ENCODE results near the gene TEX47.

The TEX47 gene

GRCh38 chr7:88795553-88795952 lies at the start of gene TEX47:
Gene TEX47, minus strand, starts transcription at chr7:88795737. Its CDS starts 795 bp downstream, at chr7:88794942.
- Histone ChIP-seq H3K4me3 (ENCODE audit: low read depth, low read length) (no peak within 1 kb of the TSS), H3K9ac (ENCODE audit: low read depth, low read length) (no peak within 1 kb of the TSS), H3K27me3 (ENCODE audit: control insufficient read depth, insufficient read depth, low read length) (no peaks in the 10 kb centered on the region), H3K9me3 (ENCODE audit: control insufficient read depth, insufficient read depth, low read length) (no peaks in the 10 kb centered on the region), H3K36me3 (ENCODE audit: control insufficient read depth, insufficient read depth, low read length) (no peaks in the 10 kb centered on the region), H3K4me1 (ENCODE audit: control insufficient read depth, insufficient read depth, low read length) (no peaks in the 10 kb centered on the region)

- H3K27me3 ChIP-seq (ENCODE audit: control insufficient read depth, insufficient read depth, low read length) = no peaks in the 10 kb centered on the region
- H3K36me3 ChIP-seq (ENCODE audit: control insufficient read depth, insufficient read depth, low read length) = no peaks in the 10 kb centered on the region
- no peak overlapping the region for H3K9ac ChIP-seq (ENCODE audit: low read depth, low read length)
- H3K9me3 ChIP-seq (ENCODE audit: control insufficient read depth, insufficient read depth, low read length) = no peaks in the 10 kb centered on the region
- H3K4me1 ChIP-seq (ENCODE audit: control insufficient read depth, insufficient read depth, low read length) = no peaks in the 10 kb centered on the region
- H3K4me3 ChIP-seq (ENCODE audit: low read depth, low read length) = no peak overlapping the region
Observed at GRCh38 chr7:88845091-88845490, 49.6 kb upstream of the TEX47 start.

- H3K4me1 ChIP-seq (ENCODE audit: control insufficient read depth, insufficient read depth, low read length) = no peaks in the 10 kb centered on the region
- H3K36me3 ChIP-seq (ENCODE audit: control insufficient read depth, insufficient read depth, low read length) = no peaks in the 10 kb centered on the region
- H3K4me3 ChIP-seq (ENCODE audit: low read depth, low read length) = no peak overlapping the region
- no peaks in the 10 kb centered on the region for H3K27me3 ChIP-seq (ENCODE audit: control insufficient read depth, insufficient read depth, low read length)
- no peak overlapping the region for H3K9ac ChIP-seq (ENCODE audit: low read depth, low read length)
- H3K9me3 ChIP-seq (ENCODE audit: control insufficient read depth, insufficient read depth, low read length) = no peaks in the 10 kb centered on the region
Observed at GRCh38 chr7:88842201-88842600, 46.7 kb upstream of the TEX47 start.

GRCh38 chr7:88835147-88835728 lies 39.7 kb upstream of the TEX47 start:
- H3K4me3 ChIP-seq (ENCODE audit: low read depth, low read length) = no peak overlapping the region

DNA sequence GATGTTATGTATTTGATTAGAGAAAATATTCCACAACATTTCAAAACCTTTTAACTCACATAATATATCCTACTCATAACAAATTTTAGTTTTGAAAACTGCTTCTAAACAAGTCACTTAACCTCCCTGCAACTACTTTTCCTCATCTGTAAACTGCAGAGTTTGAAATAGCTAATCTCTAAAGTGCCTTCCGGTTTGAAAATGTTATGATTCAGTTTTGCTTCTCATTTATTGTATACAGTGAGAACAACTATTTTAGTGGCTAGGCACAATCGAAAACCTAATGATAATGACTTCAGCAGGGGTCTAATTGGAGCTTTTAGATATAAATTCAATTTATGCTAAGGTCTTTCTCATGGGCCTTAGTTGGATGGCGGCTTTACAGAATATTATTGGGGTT lies 30.7 kb upstream of the TEX47 start:
- Histone ChIP-seq H3K27me3 (ENCODE audit: control insufficient read depth, insufficient read depth, low read length) (no peaks in the 10 kb centered on the region), H3K9me3 (ENCODE audit: control insufficient read depth, insufficient read depth, low read length) (no peaks in the 10 kb centered on the region), H3K36me3 (ENCODE audit: control insufficient read depth, insufficient read depth, low read length) (no peaks in the 10 kb centered on the region), H3K4me1 (ENCODE audit: control insufficient read depth, insufficient read depth, low read length) (no peaks in the 10 kb centered on the region), H3K4me3 (ENCODE audit: low read depth, low read length) (no peak overlapping the region), H3K9ac (ENCODE audit: low read depth, low read length) (no peak overlapping the region)

More at GRCh38 chr7:88835147-88835728, 39.7 kb upstream of the TEX47 start:
- no peaks in the 10 kb centered on the region for H3K27me3 ChIP-seq (ENCODE audit: control insufficient read depth, insufficient read depth, low read length)
- no peaks in the 10 kb centered on the region for H3K9me3 ChIP-seq (ENCODE audit: control insufficient read depth, insufficient read depth, low read length)
- no peaks in the 10 kb centered on the region for H3K4me1 ChIP-seq (ENCODE audit: control insufficient read depth, insufficient read depth, low read length)
- H3K36me3 ChIP-seq (ENCODE audit: control insufficient read depth, insufficient read depth, low read length) = no peaks in the 10 kb centered on the region
- no peak overlapping the region for H3K9ac ChIP-seq (ENCODE audit: low read depth, low read length)

GRCh38 chr7:88818552-88818951 lies 23.0 kb upstream of the TEX47 start:
- H3K9ac ChIP-seq (ENCODE audit: low read depth, low read length) = no peak overlapping the region
- H3K9me3 ChIP-seq (ENCODE audit: control insufficient read depth, insufficient read depth, low read length) = no peaks in the 10 kb centered on the region
- no peaks in the 10 kb centered on the region for H3K27me3 ChIP-seq (ENCODE audit: control insufficient read depth, insufficient read depth, low read length)
- no peaks in the 10 kb centered on the region for H3K4me1 ChIP-seq (ENCODE audit: control insufficient read depth, insufficient read depth, low read length)
- H3K4me3 ChIP-seq (ENCODE audit: low read depth, low read length) = no peak overlapping the region
- no peaks in the 10 kb centered on the region for H3K36me3 ChIP-seq (ENCODE audit: control insufficient read depth, insufficient read depth, low read length)

DNA sequence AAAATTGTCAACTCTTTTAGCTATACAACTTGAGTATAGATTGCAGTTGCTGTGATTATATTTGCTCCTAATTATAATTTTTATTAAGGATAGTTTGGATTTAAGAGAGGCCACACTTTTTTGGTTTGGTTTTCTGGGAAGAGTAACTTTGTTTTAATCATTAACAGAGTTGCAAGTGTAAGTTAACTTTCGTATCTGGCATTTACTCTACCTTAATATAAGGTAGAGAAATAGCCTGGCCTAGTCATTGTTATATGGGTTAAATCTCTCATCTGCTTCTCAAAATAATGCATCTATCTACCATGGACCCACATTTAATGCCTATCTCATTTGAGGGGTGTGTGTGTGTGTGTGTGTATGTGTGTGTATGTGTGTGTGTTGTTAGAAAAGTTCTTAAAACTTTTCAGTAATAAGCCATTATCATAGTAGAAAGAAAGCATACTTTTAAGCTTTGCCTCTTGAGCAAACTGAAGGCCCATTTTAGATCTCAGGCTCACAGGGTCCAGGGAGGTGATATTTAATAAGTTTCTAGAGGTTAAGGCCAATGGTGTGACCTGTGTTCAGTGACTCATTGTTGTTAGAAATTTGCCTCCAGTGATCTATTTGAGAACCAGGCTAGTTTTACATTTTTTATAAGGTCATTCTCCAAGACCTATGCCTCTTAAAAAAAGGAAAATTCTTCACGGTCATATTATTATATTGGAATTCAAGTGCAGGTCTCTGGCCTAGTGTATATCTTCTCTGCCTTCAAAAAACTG lies 10.9 kb upstream of the TEX47 start:
- Histone ChIP-seq H3K9ac (ENCODE audit: low read depth, low read length) (no peak overlapping the region), H3K9me3 (ENCODE audit: control insufficient read depth, insufficient read depth, low read length) (no peaks in the 10 kb centered on the region), H3K4me1 (ENCODE audit: control insufficient read depth, insufficient read depth, low read length) (no peaks in the 10 kb centered on the region), H3K36me3 (ENCODE audit: control insufficient read depth, insufficient read depth, low read length) (no peaks in the 10 kb centered on the region), H3K27me3 (ENCODE audit: control insufficient read depth, insufficient read depth, low read length) (no peaks in the 10 kb centered on the region), H3K4me3 (ENCODE audit: low read depth, low read length) (no peak overlapping the region)

GRCh38 chr7:88801046-88801445 lies 5.5 kb upstream of the TEX47 start:
- Histone ChIP-seq H3K4me1 (ENCODE audit: control insufficient read depth, insufficient read depth, low read length) (peaks cover 3% of the 10 kb centered on the region), H3K9me3 (ENCODE audit: control insufficient read depth, insufficient read depth, low read length) (no peaks in the 10 kb centered on the region), H3K9ac (ENCODE audit: low read depth, low read length) (no peak overlapping the region), H3K4me3 (ENCODE audit: low read depth, low read length) (no peak overlapping the region), H3K36me3 (ENCODE audit: control insufficient read depth, insufficient read depth, low read length) (no peaks in the 10 kb centered on the region), H3K27me3 (ENCODE audit: control insufficient read depth, insufficient read depth, low read length) (no peaks in the 10 kb centered on the region)

DNA sequence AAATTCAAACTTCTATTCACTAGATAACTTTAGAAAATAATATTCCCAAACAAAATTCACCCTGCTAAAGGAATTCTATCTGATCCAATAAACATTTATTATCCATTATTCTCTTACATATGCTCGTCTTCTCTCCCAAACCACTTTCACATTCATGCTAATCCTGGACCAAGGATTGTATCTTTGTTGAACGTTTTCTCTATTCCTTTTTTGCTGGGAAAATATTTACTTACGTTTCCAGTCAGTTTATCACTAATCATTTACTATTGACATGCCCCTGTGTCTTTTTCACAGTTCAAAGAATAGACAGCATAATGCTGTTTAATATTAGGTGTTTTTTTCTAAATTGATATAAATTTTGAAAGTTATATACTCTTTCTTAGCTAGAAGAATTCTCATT lies 3.2 kb downstream of the TEX47 start:
- Histone ChIP-seq H3K27me3 (ENCODE audit: control insufficient read depth, insufficient read depth, low read length) (no peaks in the 10 kb centered on the region), H3K9me3 (ENCODE audit: control insufficient read depth, insufficient read depth, low read length) (no peaks in the 10 kb centered on the region), H3K4me1 (ENCODE audit: control insufficient read depth, insufficient read depth, low read length) (no peaks in the 10 kb centered on the region), H3K4me3 (ENCODE audit: low read depth, low read length) (no peak overlapping the region), H3K9ac (ENCODE audit: low read depth, low read length) (no peak overlapping the region), H3K36me3 (ENCODE audit: control insufficient read depth, insufficient read depth, low read length) (no peaks in the 10 kb centered on the region)

GRCh38 chr7:88791891-88792290 lies 3.6 kb downstream of the TEX47 start:
- no peak overlapping the region for H3K9ac ChIP-seq (ENCODE audit: low read depth, low read length)
- no peaks in the 10 kb centered on the region for H3K27me3 ChIP-seq (ENCODE audit: control insufficient read depth, insufficient read depth, low read length)
- no peaks in the 10 kb centered on the region for H3K4me1 ChIP-seq (ENCODE audit: control insufficient read depth, insufficient read depth, low read length)
- H3K9me3 ChIP-seq (ENCODE audit: control insufficient read depth, insufficient read depth, low read length) = no peaks in the 10 kb centered on the region
- H3K4me3 ChIP-seq (ENCODE audit: low read depth, low read length) = no peak overlapping the region
- no peaks in the 10 kb centered on the region for H3K36me3 ChIP-seq (ENCODE audit: control insufficient read depth, insufficient read depth, low read length)

- no peaks in the 10 kb centered on the region for H3K9me3 ChIP-seq (ENCODE audit: control insufficient read depth, insufficient read depth, low read length)
- no peaks in the 10 kb centered on the region for H3K36me3 ChIP-seq (ENCODE audit: control insufficient read depth, insufficient read depth, low read length)
- H3K4me1 ChIP-seq (ENCODE audit: control insufficient read depth, insufficient read depth, low read length) = no peaks in the 10 kb centered on the region
- H3K9ac ChIP-seq (ENCODE audit: low read depth, low read length) = no peak overlapping the region
- H3K27me3 ChIP-seq (ENCODE audit: control insufficient read depth, insufficient read depth, low read length) = no peaks in the 10 kb centered on the region
- H3K4me3 ChIP-seq (ENCODE audit: low read depth, low read length) = no peak overlapping the region
Observed at GRCh38 chr7:88789480-88790064, 6.0 kb downstream of the TEX47 start.

DNA sequence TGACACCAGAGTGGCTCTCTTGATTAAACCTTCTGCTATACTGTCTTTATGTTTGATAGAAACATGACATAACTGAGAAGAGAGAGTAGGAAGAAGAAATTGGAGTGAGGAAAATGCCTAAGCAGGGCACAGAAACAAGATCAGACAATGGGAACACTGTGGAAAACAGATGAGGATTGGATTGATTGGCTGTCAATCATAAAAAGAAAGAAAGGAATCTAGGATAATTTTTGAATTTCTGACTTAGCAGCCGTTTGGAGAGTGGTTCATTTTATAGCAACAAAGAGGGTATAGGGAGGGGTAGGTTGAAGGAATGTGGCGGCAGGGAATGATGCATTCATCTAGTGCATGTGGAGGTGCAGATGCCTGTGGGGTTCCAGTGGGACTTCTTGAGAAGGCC lies 7.8 kb downstream of the TEX47 start:
- no peaks in the 10 kb centered on the region for H3K27me3 ChIP-seq (ENCODE audit: control insufficient read depth, insufficient read depth, low read length)
- no peaks in the 10 kb centered on the region for H3K4me1 ChIP-seq (ENCODE audit: control insufficient read depth, insufficient read depth, low read length)
- H3K4me3 ChIP-seq (ENCODE audit: low read depth, low read length) = no peak overlapping the region
- no peaks in the 10 kb centered on the region for H3K36me3 ChIP-seq (ENCODE audit: control insufficient read depth, insufficient read depth, low read length)
- no peak overlapping the region for H3K9ac ChIP-seq (ENCODE audit: low read depth, low read length)
- H3K9me3 ChIP-seq (ENCODE audit: control insufficient read depth, insufficient read depth, low read length) = no peaks in the 10 kb centered on the region

Measured in iPS-15b (cell line).